ENCODE results near the gene ABCG4. TPM values are rescaled to one million over a fixed set of nuclear protein-coding genes. Genes with fewer than 3 reads are reported as not detected.

Gene ABCG4
- total and polyA plus RNA-seq, 2 of the 8 experiments (the other 6 are each of a cell fraction or from before 2014, with no cell fraction given): 1.8 to 2.3 TPM

DNA sequence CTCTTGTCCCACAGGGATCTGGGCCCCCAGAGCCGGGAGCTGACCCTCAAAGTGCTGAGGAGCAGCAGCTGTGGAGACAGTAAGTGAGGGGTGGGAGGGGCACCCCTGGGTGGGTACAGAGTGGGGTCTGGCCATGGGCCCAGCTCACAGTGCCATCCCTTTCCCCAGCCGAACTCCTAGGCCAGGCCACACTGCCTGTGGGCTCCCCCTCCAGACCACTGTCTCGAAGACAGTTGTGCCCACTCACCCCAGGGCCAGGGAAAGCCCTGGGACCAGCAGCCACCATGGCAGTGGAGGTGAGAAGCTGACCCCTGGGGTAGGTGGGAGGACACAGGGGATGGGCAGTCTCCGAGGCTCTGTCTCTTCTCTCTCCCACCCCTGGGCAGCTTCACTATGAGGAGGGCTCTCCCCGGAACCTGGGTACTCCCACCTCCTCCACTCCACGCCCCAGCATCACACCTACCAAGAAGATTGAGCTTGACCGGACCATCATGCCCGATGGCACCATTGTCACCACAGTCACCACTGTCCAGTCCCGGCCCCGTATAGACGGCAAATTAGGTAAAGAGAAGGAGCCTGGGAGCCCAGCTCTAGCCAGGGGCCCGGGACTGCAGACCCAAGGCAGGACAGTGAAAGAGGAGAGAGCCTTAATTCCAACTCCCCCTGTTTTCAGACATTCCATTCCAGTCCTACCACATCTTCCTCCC is 36.4 kb upstream of the ABCG4 start (continued):
- no peak for TF ChIP-seq MAFK (IDR thresholded peaks at IDR 0.05; ENCODE audit: low read depth, low read length)
- no peak for TF ChIP-seq HDAC2 (IDR thresholded peaks at IDR 0.05; ENCODE audit: borderline replicate concordance in 1 of 2, low read depth in 2 of 2, low read length in 2 of 2)
- no peak for TF ChIP-seq FOSL1 (IDR thresholded peaks at IDR 0.05; ENCODE audit: insufficient read depth, low read depth, low read length)
- TF ChIP-seq EZH2 (IDR thresholded peaks at IDR 0.05; ENCODE audit: low read depth, low read length, severe bottlenecking): no peak
- no peak for TF ChIP-seq YY1 (IDR thresholded peaks at IDR 0.05; ENCODE audit: low read depth, low read length)
- TF ChIP-seq RXRA (IDR thresholded peaks at IDR 0.05; ENCODE audit: insufficient read depth, low read depth, low read length): no peak
- TF ChIP-seq SIRT6 (IDR thresholded peaks at IDR 0.05; ENCODE audit: low read length): no peak
- no peak for TF ChIP-seq BACH1 (IDR thresholded peaks at IDR 0.05; ENCODE audit: low read length)
- no peak for TF ChIP-seq BCL11A (IDR thresholded peaks at IDR 0.05; ENCODE audit: low read depth in 2 of 2, low read length in 2 of 2)

All from H1 (cell line).